ENCODE data around the gene PRKN.

GRCh38 chr6:161486361-161487216 is 1241.0 kb downstream of the PRKN start:
- TF ChIP-seq CTCF (conservative IDR thresholded peaks at IDR 0.05 in 1 of 2, IDR thresholded peaks at IDR 0.05 in 1 of 2; ENCODE audit: low read depth in 1 of 2, low read length in 2 of 2): no peak
- TF ChIP-seq EZH2 (IDR thresholded peaks at IDR 0.05; ENCODE audit: low read length, missing control alignments): no peak

All from fibroblast of lung (primary cell).